ENCODE measurements around the gene MRPL14.

MRPL14 gene

GRCh38 chr6:44127186-44128019 is at the start of gene MRPL14, which contains the start of gene TMEM63B:
TSS of gene MRPL14 (minus strand) at chr6:44127452. CDS start at chr6:44116611, 10,841 bp downstream.
TSS of gene TMEM63B (plus strand) at chr6:44127554. CDS start at chr6:44134585, 7,031 bp downstream.
- no peak for DNase-seq (ENCODE audit: low read depth, low spot score)

- no peak for DNase-seq (ENCODE audit: low read depth, low spot score)
Measured at GRCh38 chr6:44176130-44176761, 49.0 kb upstream of the MRPL14 start.

- DNase-seq (ENCODE audit: low read depth, low spot score), result no peak
Measured at GRCh38 chr6:44172731-44173500, 45.7 kb upstream of the MRPL14 start.

GRCh38 chr6:44171899-44172546 is 44.8 kb upstream of the MRPL14 start:
- no peak for DNase-seq (ENCODE audit: low read depth, low spot score)

GRCh38 chr6:44169886-44170570 is 42.8 kb upstream of the MRPL14 start:
- DNase-seq (ENCODE audit: low read depth, low spot score), result no peak

GRCh38 chr6:44169154-44169553 is 41.9 kb upstream of the MRPL14 start:
- DNase-seq (ENCODE audit: low read depth, low spot score), result no peak

- DNase-seq (ENCODE audit: low read depth, low spot score), result no peak
Measured at GRCh38 chr6:44167567-44167966, 40.3 kb upstream of the MRPL14 start.

- peak; percentile 45 for DNase-seq (ENCODE audit: low read depth, low spot score)
Measured at GRCh38 chr6:44166591-44167184, 39.4 kb upstream of the MRPL14 start.

- no peak for DNase-seq (ENCODE audit: low read depth, low spot score)
Measured at GRCh38 chr6:44166116-44166515, 38.9 kb upstream of the MRPL14 start.

- DNase-seq (ENCODE audit: low read depth, low spot score), result no peak
Measured at GRCh38 chr6:44162876-44163625, 35.8 kb upstream of the MRPL14 start.

- DNase-seq (ENCODE audit: low read depth, low spot score), result no peak
Measured at GRCh38 chr6:44161997-44162338, 34.7 kb upstream of the MRPL14 start.

GRCh38 chr6:44158770-44159228 is 31.5 kb upstream of the MRPL14 start, which contains the start of gene CAPN11:
TSS of gene CAPN11 (plus strand) at chr6:44158820. CDS start at chr6:44158849, 29 bp downstream.
- DNase-seq (ENCODE audit: low read depth, low spot score), result no peak

GRCh38 chr6:44157152-44157521 is 29.9 kb upstream of the MRPL14 start:
- DNase-seq (ENCODE audit: low read depth, low spot score), result no peak

GRCh38 chr6:44156494-44157151 is 29.4 kb upstream of the MRPL14 start:
- no peak for DNase-seq (ENCODE audit: low read depth, low spot score)

GRCh38 chr6:44154067-44154466 is 26.8 kb upstream of the MRPL14 start:
- DNase-seq (ENCODE audit: low read depth, low spot score), result no peak

GRCh38 chr6:44152533-44152932 is 25.3 kb upstream of the MRPL14 start:
- DNase-seq (ENCODE audit: low read depth, low spot score), result no peak

- no peak for DNase-seq (ENCODE audit: low read depth, low spot score)
Measured at GRCh38 chr6:44152109-44152461, 24.8 kb upstream of the MRPL14 start.

- DNase-seq (ENCODE audit: low read depth, low spot score), result no peak
Measured at GRCh38 chr6:44151348-44152108, 24.3 kb upstream of the MRPL14 start.

Measured in iPS DF 19.7 (cell line).